Activated CD4-positive, alpha-beta T cell treated with anti-CD3 and anti-CD28 coated beads, Interleukin-2, amount 10 ng/mL, durations not matched to agents 7 days and 5 days (primary cell): ENCODE measurements around the gene KIFC3. TPM values are rescaled to one million over a fixed set of nuclear protein-coding genes. Genes with fewer than 3 reads are reported as not detected.

Experiments used
- CTCF ChIA-PET: fragments of 350-600 bp; sonication (Branson Sonifier 250); formaldehyde crosslinking; loops from one replicate; lab custom pipeline; 2021; ENCODE audit warnings: antibody characterized with exemption; lab: Charles Lee
- POLR2A ChIA-PET: fragments of 350-600 bp; sonication (Branson Sonifier 250); formaldehyde crosslinking; loops from one replicate; lab custom pipeline; 2021; ENCODE audit warnings: antibody characterized with exemption; lab: Charles Lee
- DNase-seq: peaks from one replicate; pipeline ENCODE4 v3.0.0-alpha.2; 2020
- H3K27ac Mint-ChIP-seq: one replicate; pipeline ENCODE4 v1.8.0; 2021; ENCODE audit warnings: mild to moderate bottlenecking, moderate library complexity, mixed read lengths
- H3K27me3 Mint-ChIP-seq: one replicate; pipeline ENCODE4 v1.8.0; 2021; ENCODE audit warnings: mixed read lengths
- H3K36me3 Mint-ChIP-seq: one replicate; pipeline ENCODE4 v1.8.0; 2021; ENCODE audit warnings: low read depth, mixed read lengths
- H3K4me1 Mint-ChIP-seq: one replicate; pipeline ENCODE4 v1.8.0; 2021; ENCODE audit warnings: mixed read lengths
- H3K4me3 Mint-ChIP-seq: one replicate; pipeline ENCODE4 v1.8.0; 2021; ENCODE audit warnings: mild to moderate bottlenecking, moderate library complexity, mixed read lengths
- H3K9me3 Mint-ChIP-seq: one replicate; pipeline ENCODE4 v1.8.0; 2021; ENCODE audit warnings: mixed read lengths
- total RNA-seq, 2 experiments: library from RNA; stranded (reverse); gene quantifications; one replicate each; pipeline ENCODE4 v1.2.3, GENCODE V29; 2021

Gene KIFC3
- total RNA-seq, 2 experiments from 2014 or later: not detected

GRCh38 chr16:57762365-57763040 lies 39.8 kb downstream of the KIFC3 start:
- Mint-ChIP-seq H3K4me3 (no peak overlapping the region), H3K4me1 (no peaks in the 10 kb centered on the region), H3K27ac (no peak overlapping the region), H3K36me3 (no peaks in the 10 kb centered on the region), H3K9me3 (no peaks in the 10 kb centered on the region), H3K27me3 (no peaks in the 10 kb centered on the region)
- ChIA-PET CTCF (no interaction called here), POLR2A (no interaction called here)
- DNase-seq: no peak

GRCh38 chr16:57761957-57762356 lies 40.3 kb downstream of the KIFC3 start:
- DNase-seq: no peak
- Mint-ChIP-seq H3K4me1 (no peaks in the 10 kb centered on the region), H3K9me3 (no peaks in the 10 kb centered on the region), H3K36me3 (no peaks in the 10 kb centered on the region), H3K4me3 (no peak overlapping the region), H3K27ac (no peak overlapping the region), H3K27me3 (no peaks in the 10 kb centered on the region)
- POLR2A ChIA-PET: no interaction called here
- CTCF ChIA-PET: no interaction called here

- CTCF ChIA-PET: no interaction called here
- Mint-ChIP-seq H3K4me1 (no peaks in the 10 kb centered on the region), H3K36me3 (no peaks in the 10 kb centered on the region), H3K27ac (no peak overlapping the region), H3K4me3 (no peak overlapping the region), H3K9me3 (no peaks in the 10 kb centered on the region), H3K27me3 (no peaks in the 10 kb centered on the region)
- DNase-seq: no peak
- POLR2A ChIA-PET: no interaction called here
Measured at GRCh38 chr16:57761301-57761700, 41.0 kb downstream of the KIFC3 start.

- H3K36me3 Mint-ChIP-seq: peaks cover 2% of the 10 kb centered on the region
- CTCF ChIA-PET: no interaction called here
- H3K4me3 Mint-ChIP-seq: no peak overlapping the region
Measured at GRCh38 chr16:57760357-57761160, 41.7 kb downstream of the KIFC3 start.

GRCh38 chr16:57759541-57760356 lies 42.5 kb downstream of the KIFC3 start:
- H3K4me1 Mint-ChIP-seq: no peaks in the 10 kb centered on the region
- H3K27ac Mint-ChIP-seq: no peak overlapping the region
- ChIA-PET CTCF (no interaction called here), POLR2A (no interaction called here)
- no peak overlapping the region for H3K4me3 Mint-ChIP-seq
- H3K9me3 Mint-ChIP-seq: no peaks in the 10 kb centered on the region
- H3K36me3 Mint-ChIP-seq: peaks cover 2% of the 10 kb centered on the region
- no peaks in the 10 kb centered on the region for H3K27me3 Mint-ChIP-seq
- DNase-seq: no peak

More at GRCh38 chr16:57760357-57761160, 41.7 kb downstream of the KIFC3 start:
- H3K27me3 Mint-ChIP-seq: no peaks in the 10 kb centered on the region
- POLR2A ChIA-PET: no interaction called here
- no peak for DNase-seq
- no peaks in the 10 kb centered on the region for H3K4me1 Mint-ChIP-seq
- no peak overlapping the region for H3K27ac Mint-ChIP-seq
- no peaks in the 10 kb centered on the region for H3K9me3 Mint-ChIP-seq

GRCh38 chr16:57759131-57759530 lies 43.2 kb downstream of the KIFC3 start:
- Mint-ChIP-seq H3K27ac (no peak overlapping the region), H3K4me3 (no peak overlapping the region), H3K27me3 (no peaks in the 10 kb centered on the region), H3K4me1 (no peaks in the 10 kb centered on the region), H3K36me3 (peaks cover 2% of the 10 kb centered on the region), H3K9me3 (no peaks in the 10 kb centered on the region)
- ChIA-PET POLR2A (no interaction called here), CTCF (no interaction called here)
- DNase-seq: no peak

- Mint-ChIP-seq H3K27ac (no peak overlapping the region), H3K9me3 (no peaks in the 10 kb centered on the region), H3K4me3 (no peak overlapping the region), H3K36me3 (peaks cover 2% of the 10 kb centered on the region), H3K27me3 (no peaks in the 10 kb centered on the region), H3K4me1 (no peaks in the 10 kb centered on the region)
- ChIA-PET CTCF (interaction anchor here (1.7 to 2.1 kb wide), 3 partner anchors 12 to 182 kb away, joined by 4 to 7 read pairs (median 5); no protein-coding TSS in a partner anchor), POLR2A (no interaction called here)
- no peak for DNase-seq
Measured at GRCh38 chr16:57758331-57759117, 43.8 kb downstream of the KIFC3 start.

- no peaks in the 10 kb centered on the region for H3K4me1 Mint-ChIP-seq
- no peak overlapping the region for H3K4me3 Mint-ChIP-seq
- no peak for DNase-seq
- H3K27ac Mint-ChIP-seq: peak overlapping the region; percentile 2
- peaks cover 2% of the 10 kb centered on the region for H3K36me3 Mint-ChIP-seq
- ChIA-PET POLR2A (no interaction called here), CTCF (interaction anchor here (0.6 to 2.1 kb wide), 4 partner anchors 12 to 181 kb away, joined by 3 to 7 read pairs (median 4); no protein-coding TSS in a partner anchor)
- H3K27me3 Mint-ChIP-seq: no peaks in the 10 kb centered on the region
- H3K9me3 Mint-ChIP-seq: no peaks in the 10 kb centered on the region
Measured at GRCh38 chr16:57757883-57758282, 44.4 kb downstream of the KIFC3 start.

GRCh38 chr16:57757326-57757786 lies 44.9 kb downstream of the KIFC3 start:
- no peak overlapping the region for H3K4me3 Mint-ChIP-seq
- DNase-seq: peak; percentile 90
- no peaks in the 10 kb centered on the region for H3K27me3 Mint-ChIP-seq
- no peak overlapping the region for H3K27ac Mint-ChIP-seq
- no peaks in the 10 kb centered on the region for H3K4me1 Mint-ChIP-seq
- ChIA-PET CTCF (interaction anchor here (0.6 to 2.1 kb wide), 7 partner anchors 9 to 180 kb away, joined by 3 to 7 read pairs (median 4); no protein-coding TSS in a partner anchor), POLR2A (no interaction called here)
- H3K36me3 Mint-ChIP-seq: peaks cover 2% of the 10 kb centered on the region
- no peaks in the 10 kb centered on the region for H3K9me3 Mint-ChIP-seq

GRCh38 chr16:57756424-57757325 lies 45.6 kb downstream of the KIFC3 start:
- ChIA-PET CTCF (interaction anchor here (0.7 to 2.1 kb wide), 7 partner anchors 9 to 180 kb away, joined by 3 to 7 read pairs (median 3); no protein-coding TSS in a partner anchor), POLR2A (no interaction called here)
- DNase-seq: no peak
- Mint-ChIP-seq H3K4me3 (no peak overlapping the region), H3K27ac (peak overlapping the region; percentile 25), H3K36me3 (peaks cover 2% of the 10 kb centered on the region), H3K27me3 (no peaks in the 10 kb centered on the region), H3K4me1 (no peaks in the 10 kb centered on the region), H3K9me3 (no peaks in the 10 kb centered on the region)

GRCh38 chr16:57755726-57756423 lies 46.4 kb downstream of the KIFC3 start:
- peak overlapping the region; percentile 25 for H3K27ac Mint-ChIP-seq
- no peaks in the 10 kb centered on the region for H3K9me3 Mint-ChIP-seq
- no peaks in the 10 kb centered on the region for H3K4me1 Mint-ChIP-seq
- ChIA-PET CTCF (interaction anchor here (0.8 to 1.1 kb wide), 3 partner anchors 10 to 107 kb away, joined by 3 to 4 read pairs (median 3); no protein-coding TSS in a partner anchor), POLR2A (no interaction called here)
- peaks cover 2% of the 10 kb centered on the region for H3K36me3 Mint-ChIP-seq
- no peak overlapping the region for H3K4me3 Mint-ChIP-seq
- DNase-seq: no peak
- H3K27me3 Mint-ChIP-seq: no peaks in the 10 kb centered on the region
